GM12873 (cell line): Measurements from ENCODE around the gene LEO1.

ENCODE experiments used
- CTCF ChIP-seq: IDR thresholded peaks from 2 replicates; pipeline ENCODE4 v1.5.1; 2012; ENCODE audit warnings: low read depth, mild to moderate bottlenecking, moderate library complexity, low read length, control low read depth; ENCODE audit not compliant: insufficient read depth; ENCODE audit errors: missing control alignments

LEO1 gene

GRCh38 chr15:52008359-52008697, 36.8 kb upstream of the LEO1 start:
- TF ChIP-seq CTCF: no peak

- no peak for TF ChIP-seq CTCF
Measured at GRCh38 chr15:52006702-52007340, 35.2 kb upstream of the LEO1 start.

- no peak for TF ChIP-seq CTCF
Measured at GRCh38 chr15:52005748-52006701, 34.4 kb upstream of the LEO1 start.

GRCh38 chr15:52004806-52005205, 33.2 kb upstream of the LEO1 start:
- TF ChIP-seq CTCF: no peak

GRCh38 chr15:52003710-52004109, 32.1 kb upstream of the LEO1 start:
- no peak for TF ChIP-seq CTCF

- TF ChIP-seq CTCF: no peak
Measured at GRCh38 chr15:52002351-52002750, 30.8 kb upstream of the LEO1 start.

- no peak for TF ChIP-seq CTCF
Measured at GRCh38 chr15:51992953-51993352, 21.4 kb upstream of the LEO1 start.
